ENCODE data around the gene BSN.

Gene BSN

DNA sequence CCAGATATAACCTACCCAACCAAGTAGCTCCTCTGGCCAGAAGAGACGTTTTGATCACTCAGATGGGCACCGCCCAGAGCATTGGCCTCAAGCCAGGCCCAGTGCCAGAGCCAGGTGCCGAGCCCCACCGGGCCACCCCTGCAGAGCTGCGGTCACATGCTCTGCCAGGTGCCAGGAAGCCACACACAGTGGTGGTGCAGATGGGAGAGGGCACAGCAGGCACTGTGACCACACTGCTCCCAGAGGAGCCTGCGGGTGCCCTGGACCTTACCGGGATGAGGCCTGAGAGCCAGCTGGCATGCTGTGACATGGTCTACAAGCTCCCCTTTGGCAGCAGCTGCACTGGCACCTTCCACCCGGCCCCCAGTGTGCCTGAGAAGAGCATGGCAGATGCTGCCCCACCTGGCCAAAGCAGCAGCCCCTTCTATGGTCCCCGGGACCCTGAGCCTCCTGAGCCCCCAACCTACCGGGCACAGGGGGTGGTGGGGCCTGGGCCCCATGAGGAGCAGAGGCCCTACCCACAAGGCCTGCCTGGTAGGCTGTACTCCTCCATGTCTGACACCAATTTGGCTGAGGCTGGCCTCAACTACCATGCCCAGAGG is 100.8 kb downstream of the BSN start:
- no peak for DNase-seq (ENCODE audit: low read depth)

DNA sequence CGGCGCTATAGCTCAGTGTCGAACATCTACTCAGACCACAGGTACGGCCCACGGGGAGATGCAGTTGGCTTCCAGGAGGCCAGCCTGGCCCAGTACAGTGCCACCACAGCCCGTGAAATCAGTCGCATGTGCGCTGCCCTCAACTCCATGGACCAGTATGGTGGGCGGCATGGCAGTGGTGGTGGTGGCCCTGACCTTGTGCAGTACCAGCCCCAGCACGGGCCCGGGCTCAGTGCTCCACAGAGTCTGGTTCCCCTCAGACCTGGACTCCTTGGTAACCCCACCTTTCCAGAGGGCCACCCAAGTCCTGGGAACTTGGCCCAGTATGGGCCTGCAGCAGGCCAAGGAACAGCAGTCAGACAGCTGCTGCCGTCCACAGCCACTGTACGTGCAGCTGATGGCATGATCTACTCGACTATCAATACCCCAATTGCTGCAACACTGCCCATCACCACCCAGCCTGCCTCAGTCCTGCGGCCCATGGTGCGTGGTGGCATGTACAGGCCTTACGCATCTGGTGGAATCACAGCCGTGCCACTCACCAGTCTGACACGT is 101.5 kb downstream of the BSN start:
- no peak for DNase-seq (ENCODE audit: low read depth)

DNA sequence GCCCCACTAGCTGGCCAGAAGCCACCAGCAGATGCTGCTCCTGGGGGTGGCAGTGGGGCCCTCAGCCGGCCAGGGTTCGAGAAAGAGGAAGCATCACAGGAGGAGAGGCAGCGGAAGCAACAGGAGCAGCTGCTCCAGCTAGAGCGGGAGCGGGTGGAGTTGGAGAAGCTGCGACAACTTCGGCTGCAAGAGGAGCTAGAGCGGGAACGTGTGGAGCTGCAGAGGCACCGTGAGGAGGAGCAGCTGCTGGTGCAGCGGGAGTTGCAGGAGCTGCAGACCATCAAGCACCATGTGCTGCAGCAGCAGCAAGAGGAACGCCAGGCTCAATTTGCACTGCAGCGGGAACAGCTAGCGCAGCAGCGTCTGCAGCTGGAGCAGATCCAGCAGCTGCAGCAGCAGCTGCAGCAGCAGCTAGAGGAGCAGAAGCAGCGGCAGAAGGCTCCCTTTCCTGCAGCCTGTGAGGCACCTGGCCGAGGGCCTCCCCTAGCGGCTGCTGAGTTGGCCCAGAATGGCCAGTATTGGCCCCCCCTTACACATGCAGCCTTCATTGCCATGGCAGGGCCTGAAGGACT is 102.3 kb downstream of the BSN start:
- no peak for DNase-seq (ENCODE audit: low read depth)

DNA sequence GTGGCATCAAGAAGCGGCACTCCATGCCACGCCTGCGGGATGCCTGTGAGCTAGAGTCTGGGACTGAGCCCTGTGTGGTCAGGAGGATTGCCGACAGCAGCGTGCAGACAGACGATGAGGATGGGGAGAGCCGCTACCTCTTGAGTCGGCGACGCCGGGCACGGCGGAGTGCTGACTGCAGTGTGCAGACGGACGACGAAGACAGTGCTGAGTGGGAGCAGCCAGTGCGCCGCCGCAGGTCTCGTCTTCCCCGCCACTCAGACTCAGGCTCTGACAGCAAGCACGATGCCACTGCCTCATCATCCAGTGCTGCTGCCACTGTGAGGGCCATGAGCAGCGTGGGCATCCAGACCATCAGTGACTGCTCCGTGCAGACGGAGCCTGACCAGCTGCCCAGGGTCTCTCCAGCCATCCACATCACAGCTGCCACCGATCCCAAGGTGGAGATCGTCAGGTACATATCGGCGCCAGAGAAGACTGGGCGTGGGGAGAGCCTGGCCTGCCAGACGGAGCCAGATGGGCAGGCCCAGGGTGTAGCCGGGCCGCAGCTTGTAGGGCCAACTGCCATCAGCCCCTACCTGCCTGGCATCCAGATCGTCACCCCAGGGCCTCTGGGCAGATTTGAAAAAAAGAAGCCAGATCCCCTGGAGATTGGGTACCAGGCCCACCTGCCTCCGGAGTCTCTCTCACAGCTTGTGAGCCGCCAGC is 103.1 kb downstream of the BSN start:
- no peak for DNase-seq (ENCODE audit: low read depth)

DNA sequence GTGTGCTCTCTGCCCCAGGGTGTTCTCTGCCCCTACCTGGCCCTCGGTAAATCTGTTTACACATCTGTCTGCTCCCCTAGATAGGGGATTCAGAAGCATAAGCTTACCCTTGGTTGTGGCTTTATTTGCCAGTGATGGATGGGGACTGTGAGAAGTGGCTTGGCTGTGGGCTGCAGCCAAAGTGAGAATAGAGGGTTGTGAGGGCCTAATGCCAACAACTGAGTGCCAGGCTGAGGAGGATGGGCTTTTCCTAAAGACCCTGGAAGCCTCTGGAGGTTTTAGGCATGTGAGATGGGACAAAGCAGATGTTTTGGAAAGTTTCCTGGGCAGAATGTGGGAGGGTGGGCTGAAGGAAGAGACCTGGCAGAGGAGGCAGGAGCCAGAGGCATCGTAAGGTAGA is 104.4 kb downstream of the BSN start:
- no peak for DNase-seq (ENCODE audit: low read depth)

DNA sequence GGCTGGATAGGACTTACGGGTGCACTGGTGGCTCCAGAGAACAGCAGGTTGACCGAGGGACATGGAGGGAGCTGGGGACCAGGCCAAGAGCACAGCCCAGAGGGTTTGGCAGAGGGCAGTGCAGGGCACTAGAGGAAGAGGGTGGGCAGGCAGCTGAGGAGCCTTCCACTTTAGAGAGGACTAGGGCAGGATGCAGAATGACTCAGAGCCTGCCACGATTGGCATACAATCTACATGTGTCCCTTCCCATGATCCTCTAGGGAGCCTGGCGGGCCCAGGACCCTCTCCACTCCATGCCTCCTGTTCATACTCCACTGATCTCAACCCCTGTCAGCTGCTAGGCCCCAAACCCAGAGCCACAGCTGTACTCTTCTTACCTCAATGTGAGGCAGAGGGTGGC is 105.5 kb downstream of the BSN start:
- DNase-seq (ENCODE audit: low read depth) = no peak

DNA sequence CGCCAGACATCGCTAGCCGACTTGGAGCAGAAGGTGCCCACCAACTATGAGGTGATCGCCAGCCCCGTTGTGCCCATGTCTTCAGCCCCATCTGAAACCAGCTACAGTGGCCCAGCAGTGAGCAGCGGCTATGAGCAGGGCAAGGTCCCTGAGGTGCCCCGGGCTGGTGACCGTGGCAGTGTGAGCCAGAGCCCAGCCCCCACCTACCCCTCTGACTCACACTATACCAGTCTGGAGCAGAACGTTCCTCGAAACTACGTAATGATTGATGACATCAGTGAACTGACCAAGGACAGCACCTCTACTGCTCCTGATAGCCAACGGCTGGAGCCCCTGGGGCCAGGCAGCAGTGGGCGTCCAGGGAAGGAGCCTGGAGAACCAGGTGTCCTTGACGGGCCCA is 107.0 kb downstream of the BSN start:
- no peak for DNase-seq (ENCODE audit: low read depth)

DNA sequence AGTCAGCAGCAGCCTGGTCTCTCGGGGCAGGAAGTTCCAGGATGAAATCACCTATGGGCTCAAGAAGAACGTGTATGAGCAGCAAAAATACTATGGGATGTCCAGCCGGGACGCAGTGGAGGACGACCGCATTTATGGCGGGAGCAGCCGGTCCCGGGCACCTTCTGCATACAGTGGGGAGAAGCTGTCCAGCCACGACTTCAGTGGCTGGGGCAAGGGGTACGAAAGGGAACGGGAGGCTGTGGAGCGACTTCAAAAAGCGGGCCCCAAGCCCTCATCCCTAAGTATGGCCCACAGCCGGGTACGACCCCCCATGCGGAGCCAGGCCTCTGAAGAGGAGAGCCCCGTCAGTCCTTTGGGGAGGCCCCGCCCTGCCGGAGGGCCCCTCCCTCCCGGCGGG is 107.7 kb downstream of the BSN start:
- DNase-seq (ENCODE audit: low read depth) = no peak

DNA sequence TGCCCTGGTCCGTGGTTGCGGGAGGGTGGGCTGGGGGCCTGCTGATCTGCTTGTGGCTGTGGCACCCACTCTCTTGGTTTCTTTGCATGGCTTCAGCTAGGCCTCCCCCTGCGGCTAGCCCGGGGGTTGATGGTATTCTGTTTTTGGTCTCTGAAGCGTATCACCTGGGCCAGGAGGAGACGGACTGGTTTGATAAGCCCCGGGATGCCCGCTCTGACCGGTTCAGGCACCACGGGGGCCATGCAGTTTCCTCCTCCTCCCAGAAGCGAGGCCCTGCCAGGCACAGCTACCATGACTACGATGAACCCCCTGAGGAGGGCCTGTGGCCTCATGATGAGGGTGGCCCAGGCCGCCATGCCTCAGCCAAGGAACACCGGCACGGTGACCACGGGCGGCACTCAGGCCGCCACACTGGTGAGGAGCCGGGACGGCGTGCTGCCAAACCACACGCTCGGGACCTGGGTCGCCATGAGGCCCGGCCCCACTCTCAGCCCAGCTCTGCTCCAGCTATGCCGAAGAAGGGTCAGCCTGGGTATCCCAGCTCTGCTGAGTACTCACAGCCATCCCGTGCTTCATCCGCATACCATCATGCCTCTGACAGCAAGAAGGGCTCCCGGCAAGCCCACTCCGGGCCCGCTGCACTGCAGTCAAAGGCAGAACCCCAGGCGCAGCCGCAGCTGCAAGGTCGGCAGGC is 108.6 kb downstream of the BSN start:
- no peak for DNase-seq (ENCODE audit: low read depth)

DNA sequence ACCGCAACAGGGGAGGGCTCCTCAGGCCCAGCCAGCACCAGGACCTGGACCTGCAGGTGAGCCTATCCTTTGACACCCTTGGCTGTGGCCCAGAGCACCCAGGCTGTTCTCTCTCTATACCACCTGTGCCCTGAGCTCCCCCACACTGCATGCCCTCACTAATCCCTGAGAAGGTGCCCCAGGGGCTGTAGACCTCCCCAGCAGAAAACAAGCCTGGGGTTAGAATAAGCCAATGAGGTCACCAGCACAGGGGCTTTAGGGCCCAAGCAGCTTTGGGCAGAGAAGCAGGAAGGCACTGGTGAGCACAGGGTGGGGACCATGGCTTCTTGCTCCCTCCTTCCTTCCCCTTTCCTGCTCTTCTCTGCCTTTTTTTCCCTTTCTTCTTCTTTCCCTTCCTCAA is 109.6 kb downstream of the BSN start:
- no peak for DNase-seq (ENCODE audit: low read depth)

DNA sequence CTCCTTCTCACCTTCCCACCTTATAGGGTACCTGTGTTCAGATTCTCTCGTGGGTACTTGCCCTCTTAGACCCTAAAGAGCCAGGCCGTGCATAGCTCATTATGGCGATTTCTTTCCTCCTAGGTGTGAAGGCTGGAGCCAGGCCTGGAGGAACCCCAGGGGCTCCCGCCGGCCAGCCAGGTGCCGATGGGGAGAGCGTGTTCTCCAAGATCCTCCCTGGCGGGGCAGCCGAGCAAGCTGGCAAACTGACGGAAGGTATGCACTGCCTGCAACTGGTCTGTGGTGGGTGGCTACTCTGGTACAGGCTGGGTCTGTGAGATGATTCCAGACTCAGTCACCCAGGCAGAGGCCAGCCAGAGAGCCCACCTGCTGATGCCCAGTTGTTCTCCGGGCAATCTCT is 110.0 kb downstream of the BSN start:
- no peak for DNase-seq (ENCODE audit: low read depth)

DNA sequence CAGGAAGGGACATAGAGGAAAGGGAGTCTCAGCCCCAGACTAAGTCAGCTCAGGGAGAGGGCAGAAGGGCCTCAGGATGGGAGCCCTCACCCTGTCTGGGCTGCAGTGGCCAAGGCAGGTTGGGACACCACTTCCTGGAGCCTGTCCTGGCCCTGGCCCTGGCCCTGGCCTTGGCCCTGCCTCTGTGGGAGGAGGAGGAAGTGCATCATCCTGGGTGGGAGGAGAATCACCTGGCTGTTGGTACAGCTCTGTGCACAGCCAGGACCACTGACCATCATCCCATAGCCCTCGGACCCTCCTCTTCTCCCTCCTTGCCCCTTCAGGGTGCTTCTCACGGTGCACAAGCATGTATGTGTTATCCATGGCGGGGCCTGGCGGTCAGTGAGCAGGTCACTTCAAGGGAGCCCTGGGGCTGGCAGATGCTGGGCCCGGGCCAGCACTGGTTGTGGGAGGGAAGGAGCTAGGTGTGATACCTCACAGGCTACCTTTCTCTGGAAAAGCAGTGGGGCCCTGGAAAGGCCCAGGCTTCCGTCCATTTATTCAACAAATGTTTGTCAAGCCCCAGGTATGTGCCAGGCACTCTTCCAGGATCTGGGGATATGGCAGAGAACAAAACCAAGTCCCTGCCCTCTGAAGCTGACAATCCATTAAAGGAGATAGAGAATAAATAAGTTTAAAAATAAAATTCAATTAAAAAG is 111.7 kb downstream of the BSN start:
- no peak for DNase-seq (ENCODE audit: low read depth)

DNA sequence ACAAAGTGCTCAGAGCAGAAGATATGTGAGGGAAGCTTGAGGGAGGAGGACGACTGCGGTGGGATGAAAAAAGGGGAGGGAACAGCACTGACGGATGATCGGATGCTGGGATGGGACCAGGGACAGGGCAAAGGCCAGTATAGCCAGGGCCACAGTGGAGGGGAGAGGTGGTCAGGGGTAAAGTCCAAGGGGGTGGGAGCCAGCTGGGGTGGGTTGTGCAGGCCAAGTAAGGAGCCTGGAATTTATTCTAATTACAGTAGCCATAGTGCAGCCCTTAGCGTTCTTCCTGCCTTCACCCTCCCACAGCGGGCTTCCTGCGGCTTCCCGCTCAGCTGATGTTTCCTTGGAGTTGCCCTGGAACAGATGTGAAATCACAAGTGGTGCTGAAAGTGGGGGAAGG is 112.3 kb downstream of the BSN start:
- no peak for DNase-seq (ENCODE audit: low read depth)

DNA sequence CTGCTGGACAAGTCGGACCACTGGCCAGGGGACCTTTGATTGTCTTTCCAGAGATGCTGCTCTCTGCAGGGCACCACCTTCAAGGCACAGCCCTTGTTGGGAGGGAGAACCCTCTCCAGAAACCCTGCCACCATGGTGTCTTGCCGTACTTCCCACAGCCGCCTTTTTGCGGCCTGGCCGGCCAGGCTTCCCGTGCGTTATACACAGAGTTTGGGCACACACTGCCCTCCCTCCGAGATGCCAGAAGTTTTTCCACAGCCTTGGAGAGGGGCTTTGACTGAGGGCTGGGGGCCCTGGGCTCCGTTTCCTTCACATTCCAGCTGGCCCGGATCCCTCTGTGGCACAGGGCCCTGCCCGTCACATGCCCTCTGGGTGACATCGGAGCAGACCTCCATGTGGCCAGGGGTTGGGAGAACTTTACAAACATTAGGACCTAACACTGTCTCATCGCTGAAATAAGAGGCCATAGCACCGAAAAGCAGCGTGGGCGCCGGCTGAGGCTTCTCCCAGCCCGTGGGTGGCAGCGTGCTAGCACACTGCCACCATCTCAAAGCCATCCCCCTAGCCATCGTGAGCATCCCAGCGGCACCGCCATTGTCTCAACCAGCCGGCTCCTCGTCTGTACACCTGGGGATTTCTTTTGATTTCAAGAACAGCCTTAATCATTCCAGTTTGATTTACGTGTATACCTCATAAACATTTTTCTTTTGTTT is 113.6 kb downstream of the BSN start:
- no peak for DNase-seq (ENCODE audit: low read depth)

DNA sequence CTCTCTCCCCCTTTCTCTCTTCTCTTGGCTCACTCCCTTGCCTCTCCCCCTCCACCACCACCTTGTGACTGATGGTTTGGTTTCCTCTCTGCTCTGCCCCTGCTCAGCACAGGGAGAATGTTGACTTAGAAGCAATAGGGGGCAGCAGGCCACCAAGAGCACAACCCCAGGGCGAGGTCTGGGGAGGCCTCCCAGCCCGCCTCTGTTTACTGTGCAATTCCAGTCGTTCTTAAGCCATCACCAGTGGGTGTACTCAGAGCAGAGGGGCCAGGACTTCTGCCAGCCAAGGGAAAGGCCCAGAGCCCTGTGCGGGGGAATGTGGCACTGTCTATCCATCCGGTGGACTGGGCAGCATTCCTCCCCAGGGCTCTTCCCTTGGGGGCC is 114.1 kb downstream of the BSN start:
- DNase-seq (ENCODE audit: low read depth) = no peak

DNA sequence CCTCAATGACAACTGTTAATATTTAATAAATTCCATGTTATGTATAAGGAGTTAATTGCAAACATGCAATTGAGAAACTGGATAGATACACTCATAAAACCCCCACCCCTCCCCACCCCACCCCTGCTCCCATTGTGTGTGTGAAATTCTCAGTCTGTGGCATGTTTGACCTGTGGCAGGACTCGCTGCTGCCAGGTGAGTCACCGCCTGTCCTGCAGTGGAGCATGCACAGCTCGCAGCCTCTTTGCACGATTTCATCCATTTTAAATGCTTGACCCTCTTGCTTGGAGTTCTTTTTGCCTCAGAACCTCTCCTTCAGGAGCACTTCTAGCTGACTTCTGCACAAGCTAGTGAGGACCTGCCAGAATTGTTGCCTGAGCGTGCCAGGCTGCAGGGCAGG is 114.6 kb downstream of the BSN start:
- no peak for DNase-seq (ENCODE audit: low read depth)

DNA sequence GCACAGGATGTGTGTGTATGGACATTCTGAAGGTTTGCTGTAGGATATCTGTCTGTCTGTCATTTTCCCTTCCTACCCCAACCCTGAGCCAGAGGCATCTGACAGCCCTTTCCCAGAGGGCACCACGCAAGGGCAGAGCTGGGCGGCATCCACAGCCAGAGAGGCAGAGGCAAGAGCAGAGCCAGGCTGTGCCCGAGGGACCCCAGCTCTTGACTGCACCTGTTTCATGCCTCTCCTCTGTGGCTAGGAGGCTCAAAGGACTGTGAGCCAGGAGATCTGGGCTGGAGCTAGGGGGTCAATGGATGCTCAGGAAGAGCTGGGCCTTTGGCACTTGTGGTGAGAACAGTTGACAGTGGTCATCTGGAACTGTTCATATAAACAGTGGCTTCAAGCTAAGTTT is 115.1 kb downstream of the BSN start:
- DNase-seq (ENCODE audit: low read depth) = no peak

DNA sequence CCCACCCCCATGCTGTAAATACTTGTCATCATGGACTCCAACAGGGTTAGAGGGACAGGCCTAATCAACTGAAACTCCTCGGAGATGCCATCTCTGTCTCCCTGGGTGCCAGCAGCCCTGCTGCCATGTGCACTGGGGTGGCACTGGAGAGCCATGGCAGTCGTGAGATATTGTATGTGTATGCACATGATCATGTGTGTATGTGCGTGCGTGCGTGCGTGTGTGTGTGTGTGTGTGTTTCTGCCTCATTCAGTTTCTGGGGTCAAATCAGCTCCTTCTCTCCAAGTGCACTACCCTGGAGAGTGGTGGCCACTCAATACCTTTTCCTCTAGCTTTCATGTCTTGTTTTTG is 116.6 kb downstream of the BSN start:
- DNase-seq (ENCODE audit: low read depth) = no peak

DNA sequence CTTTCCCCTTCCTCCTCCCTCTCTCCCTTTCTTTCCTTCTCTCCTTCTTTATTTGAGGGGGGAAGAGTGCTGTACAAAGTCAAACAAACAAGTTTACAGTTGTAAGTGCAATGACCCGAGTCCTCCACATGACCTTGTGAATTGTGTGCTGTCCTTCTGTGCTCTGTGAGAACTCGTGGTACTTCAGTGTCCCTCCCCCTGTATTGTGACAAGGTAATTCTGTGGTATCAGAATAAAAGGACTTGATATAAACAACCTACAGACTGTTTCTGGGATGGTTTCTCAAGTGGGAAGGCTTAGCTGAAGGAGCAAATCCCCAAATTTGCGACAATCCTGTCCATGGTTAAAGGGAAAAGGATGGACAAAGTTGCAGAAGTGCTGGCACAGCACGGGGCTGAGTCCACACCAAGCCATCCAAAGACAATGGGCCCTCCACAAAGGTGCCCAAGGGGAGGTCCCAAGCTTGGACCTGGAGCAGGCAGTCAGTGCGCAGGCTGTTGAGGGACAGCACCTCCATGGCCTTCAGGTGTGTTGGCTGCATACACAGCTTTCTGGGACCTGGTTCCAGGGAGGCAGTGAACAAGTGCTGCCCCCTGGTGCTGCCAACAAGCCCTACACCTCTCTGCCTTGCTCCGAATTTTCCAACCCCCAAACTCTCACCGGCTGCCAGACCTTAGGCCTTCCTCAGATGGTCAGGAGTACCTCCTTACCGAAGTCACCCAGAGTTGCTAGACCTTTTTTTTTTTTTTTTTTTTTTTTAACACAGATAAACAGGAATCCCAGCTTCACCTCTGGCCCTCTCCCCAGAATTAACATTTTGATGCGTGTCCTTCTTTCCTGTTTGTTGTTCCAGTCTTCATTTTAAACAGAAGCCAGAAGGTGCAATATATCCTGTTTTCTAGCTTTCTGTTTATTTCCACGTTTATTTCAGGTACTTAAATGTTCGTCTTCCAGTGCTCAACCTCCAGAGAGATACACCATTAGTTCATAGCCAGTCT is 117.3 kb downstream of the BSN start:
- peak; percentile 29 for DNase-seq (ENCODE audit: low read depth)

DNA sequence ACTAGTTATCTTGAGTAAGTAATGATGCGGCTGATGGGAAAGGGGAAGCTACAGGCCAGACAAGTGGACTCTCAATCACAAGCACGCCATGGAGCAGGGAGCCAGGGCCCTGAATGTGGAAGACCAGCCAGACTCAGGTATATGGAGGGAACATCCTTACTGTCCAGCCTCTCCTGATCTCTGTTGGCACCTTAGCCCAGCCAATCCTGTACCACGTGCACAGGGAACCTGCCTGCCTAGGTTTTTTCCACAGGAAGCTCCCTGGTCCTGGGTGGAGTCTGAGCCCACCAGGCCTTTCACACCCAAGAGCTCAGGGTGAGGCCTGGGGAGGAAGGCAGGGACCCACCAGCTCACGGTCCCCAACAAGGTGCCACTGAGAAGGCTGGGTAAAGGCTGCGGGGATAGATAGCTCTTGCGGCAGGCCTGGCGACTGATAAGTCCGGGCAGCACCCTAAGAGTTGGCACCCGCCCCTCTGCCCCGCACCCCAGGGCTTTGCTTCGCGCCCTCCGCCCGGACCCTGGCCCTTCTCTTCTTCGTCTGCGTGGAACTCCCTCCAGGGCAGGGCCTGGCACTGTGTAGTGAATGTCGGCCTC is 118.9 kb downstream of the BSN start:
- no peak for DNase-seq (ENCODE audit: low read depth)

All from T-helper 22 cell (primary cell).